ENCODE results near the gene USP4.
A peak's percentile ranks its signal among the peaks of the same experiment; 100 is the strongest.

DNA sequence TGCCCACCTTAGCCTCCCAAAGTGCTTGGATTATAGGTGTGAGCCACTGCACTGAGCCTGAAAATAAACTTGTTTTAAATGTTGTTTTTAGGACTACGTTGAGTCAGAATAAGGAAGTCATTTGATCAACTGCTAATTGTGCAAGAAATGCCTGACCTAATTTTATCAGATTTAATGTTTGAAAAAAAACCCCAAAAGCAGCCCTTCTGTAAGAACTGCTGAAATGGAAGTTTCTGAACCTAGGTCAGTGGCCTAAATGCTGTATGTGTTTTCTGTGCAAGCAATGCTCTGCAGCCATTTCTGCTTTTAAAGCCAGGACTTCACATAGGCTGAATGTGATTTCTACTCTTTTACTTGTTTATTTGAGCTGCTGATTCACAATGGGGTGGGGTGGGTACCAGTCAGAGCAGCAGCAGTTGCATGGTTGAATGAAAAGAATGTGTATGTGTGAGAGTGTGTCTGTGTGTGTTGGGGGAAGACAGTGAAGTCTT lies 11.7 kb upstream of the USP4 start:
- TF ChIP-seq, protein P1, sequence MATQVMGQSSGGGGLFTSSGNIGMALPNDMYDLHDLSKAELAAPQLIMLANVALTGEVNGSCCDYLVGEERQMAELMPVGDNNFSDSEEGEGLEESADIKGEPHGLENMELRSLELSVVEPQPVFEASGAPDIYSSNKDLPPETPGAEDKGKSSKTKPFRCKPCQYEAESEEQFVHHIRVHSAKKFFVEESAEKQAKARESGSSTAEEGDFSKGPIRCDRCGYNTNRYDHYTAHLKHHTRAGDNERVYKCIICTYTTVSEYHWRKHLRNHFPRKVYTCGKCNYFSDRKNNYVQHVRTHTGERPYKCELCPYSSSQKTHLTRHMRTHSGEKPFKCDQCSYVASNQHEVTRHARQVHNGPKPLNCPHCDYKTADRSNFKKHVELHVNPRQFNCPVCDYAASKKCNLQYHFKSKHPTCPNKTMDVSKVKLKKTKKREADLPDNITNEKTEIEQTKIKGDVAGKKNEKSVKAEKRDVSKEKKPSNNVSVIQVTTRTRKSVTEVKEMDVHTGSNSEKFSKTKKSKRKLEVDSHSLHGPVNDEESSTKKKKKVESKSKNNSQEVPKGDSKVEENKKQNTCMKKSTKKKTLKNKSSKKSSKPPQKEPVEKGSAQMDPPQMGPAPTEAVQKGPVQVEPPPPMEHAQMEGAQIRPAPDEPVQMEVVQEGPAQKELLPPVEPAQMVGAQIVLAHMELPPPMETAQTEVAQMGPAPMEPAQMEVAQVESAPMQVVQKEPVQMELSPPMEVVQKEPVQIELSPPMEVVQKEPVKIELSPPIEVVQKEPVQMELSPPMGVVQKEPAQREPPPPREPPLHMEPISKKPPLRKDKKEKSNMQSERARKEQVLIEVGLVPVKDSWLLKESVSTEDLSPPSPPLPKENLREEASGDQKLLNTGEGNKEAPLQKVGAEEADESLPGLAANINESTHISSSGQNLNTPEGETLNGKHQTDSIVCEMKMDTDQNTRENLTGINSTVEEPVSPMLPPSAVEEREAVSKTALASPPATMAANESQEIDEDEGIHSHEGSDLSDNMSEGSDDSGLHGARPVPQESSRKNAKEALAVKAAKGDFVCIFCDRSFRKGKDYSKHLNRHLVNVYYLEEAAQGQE (IDR thresholded peaks at IDR 0.05; ENCODE audit: low read depth): no peak
- TF ChIP-seq, protein P2, sequence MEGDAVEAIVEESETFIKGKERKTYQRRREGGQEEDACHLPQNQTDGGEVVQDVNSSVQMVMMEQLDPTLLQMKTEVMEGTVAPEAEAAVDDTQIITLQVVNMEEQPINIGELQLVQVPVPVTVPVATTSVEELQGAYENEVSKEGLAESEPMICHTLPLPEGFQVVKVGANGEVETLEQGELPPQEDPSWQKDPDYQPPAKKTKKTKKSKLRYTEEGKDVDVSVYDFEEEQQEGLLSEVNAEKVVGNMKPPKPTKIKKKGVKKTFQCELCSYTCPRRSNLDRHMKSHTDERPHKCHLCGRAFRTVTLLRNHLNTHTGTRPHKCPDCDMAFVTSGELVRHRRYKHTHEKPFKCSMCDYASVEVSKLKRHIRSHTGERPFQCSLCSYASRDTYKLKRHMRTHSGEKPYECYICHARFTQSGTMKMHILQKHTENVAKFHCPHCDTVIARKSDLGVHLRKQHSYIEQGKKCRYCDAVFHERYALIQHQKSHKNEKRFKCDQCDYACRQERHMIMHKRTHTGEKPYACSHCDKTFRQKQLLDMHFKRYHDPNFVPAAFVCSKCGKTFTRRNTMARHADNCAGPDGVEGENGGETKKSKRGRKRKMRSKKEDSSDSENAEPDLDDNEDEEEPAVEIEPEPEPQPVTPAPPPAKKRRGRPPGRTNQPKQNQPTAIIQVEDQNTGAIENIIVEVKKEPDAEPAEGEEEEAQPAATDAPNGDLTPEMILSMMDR (IDR thresholded peaks at IDR 0.05 in 2 of 3, conservative IDR thresholded peaks at IDR 0.05 in 1 of 3; ENCODE audit: borderline replicate concordance in 1 of 3, insufficient read depth in 1 of 3, low read depth in 2 of 3, low read length in 2 of 3): no peak
- TF ChIP-seq POLR2A (IDR thresholded peaks at IDR 0.05; ENCODE audit: borderline replicate concordance, extremely low read depth, insufficient read depth, insufficient read length): no peak
- no peak for TF ChIP-seq POLR2AphosphoS5 (IDR thresholded peaks at IDR 0.05; ENCODE audit: low read depth, low read length)
- TF ChIP-seq SP1 (IDR thresholded peaks at IDR 0.05; ENCODE audit: low read depth): no peak
- no peak for TF ChIP-seq RAD21 (IDR thresholded peaks at IDR 0.05; ENCODE audit: low read depth)
- no peak for TF ChIP-seq SRF (IDR thresholded peaks at IDR 0.05; ENCODE audit: low read depth)
- TF ChIP-seq ZNF274 (IDR thresholded peaks at IDR 0.05; ENCODE audit: low read depth, low read length): no peak
- no peak for TF ChIP-seq JUND (IDR thresholded peaks at IDR 0.05)
- TF ChIP-seq CEBPB (IDR thresholded peaks at IDR 0.05; ENCODE audit: low read depth): 0 out of 2 replicates have a peak, but pooled peaks have one; percentile 25
- TF ChIP-seq, protein P3, sequence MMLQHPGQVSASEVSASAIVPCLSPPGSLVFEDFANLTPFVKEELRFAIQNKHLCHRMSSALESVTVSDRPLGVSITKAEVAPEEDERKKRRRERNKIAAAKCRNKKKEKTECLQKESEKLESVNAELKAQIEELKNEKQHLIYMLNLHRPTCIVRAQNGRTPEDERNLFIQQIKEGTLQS (IDR thresholded peaks at IDR 0.05): no peak
- TF ChIP-seq SIN3A (IDR thresholded peaks at IDR 0.05; ENCODE audit: low read depth): no peak
